Activated gamma-delta T cell treated with Interleukin-2 at 50 U/mL for 16 hours (primary cell): Measurements from ENCODE around the gene DESI2.
"Not testable (repeated sequence)": the region's sequence is repeated elsewhere in the genome, so short reads cannot be mapped to it uniquely, and the experiment has no call there.

Experiments used
- DNase-seq: peaks from one replicate; pipeline ENCODE4 v3.0.0-alpha.2; 2020

DESI2 gene

DNA sequence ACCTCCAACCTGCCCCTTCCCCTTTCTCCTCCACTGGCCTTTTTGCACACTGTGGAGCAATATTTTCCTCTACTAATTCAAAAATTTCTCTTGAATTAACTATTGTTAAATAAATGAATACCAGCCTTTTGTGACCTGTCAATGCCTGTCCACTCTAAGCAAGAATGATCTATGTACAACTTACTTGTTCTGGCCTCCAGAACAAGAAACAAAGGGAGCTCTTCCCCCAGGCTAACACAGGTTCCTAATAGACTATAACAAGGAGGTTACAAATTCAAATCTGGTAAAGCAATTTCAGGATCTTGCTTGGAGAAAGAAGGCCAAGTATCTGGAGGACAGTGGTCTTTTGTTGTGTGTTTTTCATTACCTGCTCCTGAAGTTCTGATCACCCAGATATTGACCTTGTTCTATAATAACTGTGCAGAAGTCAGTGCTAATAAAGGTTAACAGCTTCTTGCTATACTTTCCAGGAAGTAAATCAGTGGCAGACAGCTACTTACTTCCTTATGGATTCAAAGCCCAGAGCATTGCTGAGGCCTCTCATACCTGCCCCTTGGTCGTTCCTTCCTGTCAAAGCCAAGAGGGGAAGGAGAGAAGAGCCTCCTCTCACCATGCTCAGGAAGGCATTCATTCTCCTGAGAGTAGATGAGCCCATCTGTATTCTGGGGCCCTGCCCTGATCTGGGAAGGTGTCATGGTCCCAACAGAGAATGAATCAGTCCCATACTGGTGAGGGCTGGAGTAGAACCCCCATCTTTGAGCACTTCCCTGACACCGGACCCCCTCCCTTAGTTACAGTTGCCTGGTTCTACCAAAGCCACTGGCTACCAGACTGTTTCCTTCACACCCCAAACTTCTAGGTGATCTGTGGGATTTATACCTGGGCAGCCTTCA is 56.8 kb downstream of the DESI2 start:
- DNase-seq, result no peak

- DNase-seq, result no peak
Observed at GRCh38 chr1:244710474-244711062, 57.6 kb downstream of the DESI2 start.

DNA sequence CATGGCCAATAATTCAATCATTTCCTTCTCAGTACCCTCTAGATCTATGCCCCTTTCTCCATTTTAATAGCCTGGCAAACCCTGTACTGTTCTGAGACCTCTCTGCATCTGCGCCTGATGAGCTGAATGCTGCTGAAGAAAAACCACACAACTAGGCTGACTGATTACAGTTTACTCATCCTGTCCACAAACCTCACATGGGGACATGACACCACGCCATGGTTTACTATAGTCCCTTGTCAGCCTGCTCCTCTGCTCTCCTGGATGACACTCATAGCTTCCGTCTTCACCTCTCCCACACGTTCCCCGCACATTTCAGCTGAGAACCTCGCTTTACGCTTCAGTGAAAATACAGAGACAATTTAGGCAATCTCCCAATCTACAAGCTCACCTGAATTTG is 59.7 kb downstream of the DESI2 start:
- no peak for DNase-seq

DNA sequence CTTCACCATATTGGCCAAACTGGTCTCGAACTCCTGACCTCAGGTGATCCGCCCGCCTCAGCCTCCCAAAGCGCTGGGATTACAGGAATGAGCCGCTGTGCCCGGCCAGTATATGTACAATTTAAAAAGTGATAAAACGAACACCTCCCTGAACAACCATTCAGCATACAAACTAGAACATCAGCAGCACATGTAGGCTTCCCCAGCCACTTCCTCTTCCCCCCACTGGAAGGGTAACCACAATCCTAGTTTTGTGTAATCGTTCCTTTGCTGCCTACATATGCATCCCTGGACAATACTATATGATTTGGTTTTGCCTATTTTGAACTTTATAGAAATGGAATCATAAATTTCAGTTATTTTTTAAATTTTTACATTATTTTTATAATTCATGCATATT is 60.4 kb downstream of the DESI2 start:
- no peak for DNase-seq

DNA sequence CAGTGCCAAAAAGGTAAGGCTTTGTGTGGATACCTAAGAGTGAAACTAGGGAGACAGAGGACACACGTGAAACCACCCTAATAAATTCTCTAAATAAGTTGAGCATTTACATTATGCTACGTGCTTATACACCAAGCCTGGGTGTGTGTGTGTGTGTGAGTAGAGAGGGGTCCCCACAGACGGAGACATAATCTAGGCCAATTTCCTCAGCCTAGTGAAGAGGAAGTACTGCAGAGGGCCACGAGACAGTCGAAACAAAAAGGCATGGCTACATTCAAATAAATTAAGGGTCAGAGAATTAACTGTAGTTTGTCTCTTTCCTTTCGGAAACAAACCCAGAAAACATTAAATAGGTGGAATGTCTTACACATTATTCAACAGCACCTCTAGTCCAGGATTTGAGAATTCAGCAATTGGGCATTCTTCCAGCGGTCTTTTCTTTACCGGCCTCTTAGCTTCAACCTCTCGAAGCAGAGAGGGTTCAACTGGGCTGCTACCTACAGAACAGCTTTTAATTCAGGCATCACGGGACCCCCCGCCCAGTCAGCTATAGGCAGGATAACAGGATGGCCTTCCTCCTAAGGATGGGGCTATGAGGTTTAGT is 75.0 kb downstream of the DESI2 start:
- no peak for DNase-seq

DNA sequence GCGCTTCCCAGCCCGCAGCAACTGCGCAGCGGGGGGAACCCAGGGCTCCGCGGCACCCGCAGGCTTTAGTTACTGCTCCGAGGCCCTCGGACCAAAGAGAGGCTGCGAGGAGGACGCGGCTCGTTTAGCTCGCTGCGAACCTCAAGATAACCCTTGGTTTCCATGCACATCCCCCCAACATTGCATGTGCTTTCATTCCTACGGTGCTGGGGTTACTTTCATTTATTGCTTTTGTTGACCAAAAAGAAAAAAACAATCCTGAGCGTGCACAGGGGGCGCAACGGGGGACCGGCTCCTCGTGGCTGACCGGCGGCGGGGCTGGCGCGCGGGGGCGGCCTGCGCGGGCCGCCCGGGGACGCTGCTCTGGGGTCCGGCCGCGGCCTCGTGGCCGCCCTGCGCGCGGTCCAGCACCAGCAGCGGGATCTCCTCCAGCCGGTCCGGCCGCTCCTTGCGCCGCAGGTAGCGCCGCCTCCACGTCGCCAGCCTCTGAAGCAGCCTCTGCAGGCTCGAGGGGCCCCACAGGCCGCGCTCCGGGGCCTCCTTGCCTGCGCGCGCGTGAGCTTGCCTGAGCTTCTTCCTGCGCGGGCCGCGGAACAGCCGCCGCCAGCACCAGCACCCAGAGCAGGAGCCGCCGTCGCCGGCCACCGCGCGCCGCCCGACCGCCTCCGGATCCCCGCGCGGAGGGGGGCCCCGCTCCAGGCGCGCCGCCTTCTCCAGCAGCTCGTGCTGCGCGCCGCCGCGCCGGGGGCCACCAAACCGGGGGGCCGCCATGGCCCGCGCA is 77.4 kb downstream of the DESI2 start:
- DNase-seq, result peak; percentile 15

GRCh38 chr1:244730934-244731434 is 78.1 kb downstream of the DESI2 start:
- DNase-seq, result no peak

DNA sequence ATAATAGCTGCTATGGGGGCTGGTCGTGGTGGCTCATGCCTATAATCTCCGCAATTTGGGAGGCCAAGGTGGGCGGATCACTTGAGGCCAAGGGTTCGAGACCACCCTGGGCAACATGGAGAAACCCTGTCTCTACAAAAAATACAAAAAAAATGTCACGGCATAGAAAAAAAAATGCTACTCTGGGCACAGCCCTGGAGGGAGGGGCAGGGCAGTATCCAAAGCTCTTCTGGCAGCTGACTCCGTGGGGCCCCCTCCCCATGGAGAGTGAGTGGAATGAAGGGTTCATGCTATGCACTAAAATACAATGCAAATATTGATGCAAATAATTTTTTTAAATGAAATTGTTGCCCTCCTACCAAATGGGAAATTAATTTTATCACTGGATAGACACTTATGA is 78.7 kb downstream of the DESI2 start:
- DNase-seq, result no peak

DNA sequence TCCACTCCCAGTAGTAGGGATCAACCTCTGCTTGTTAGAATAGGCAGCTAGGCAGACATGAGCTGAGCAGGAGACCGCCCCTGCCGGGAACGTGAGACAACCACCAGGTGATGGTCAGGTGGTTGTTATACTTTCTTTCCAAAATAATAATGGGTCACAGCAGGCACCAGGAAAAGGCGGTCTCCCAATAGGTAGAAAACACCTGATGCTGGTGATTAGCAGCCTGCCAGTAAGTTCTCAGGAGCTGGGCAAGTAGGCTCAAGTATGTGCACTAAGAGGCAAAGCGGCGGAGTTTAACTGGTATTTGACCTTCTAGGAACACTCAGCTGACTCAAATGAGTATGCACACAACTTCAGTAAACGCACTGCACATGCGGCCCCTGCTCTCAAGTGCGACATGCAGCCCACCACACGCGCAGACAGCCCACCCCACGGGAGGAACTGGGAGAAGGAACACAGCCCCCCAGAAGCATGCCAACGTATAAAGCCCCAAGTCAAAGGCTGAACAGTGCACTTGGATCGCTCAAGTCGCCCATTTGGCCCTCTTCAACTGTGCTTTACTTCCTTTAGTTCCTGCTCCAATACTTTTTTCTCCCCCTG is 80.0 kb downstream of the DESI2 start:
- DNase-seq, result no peak

DNA sequence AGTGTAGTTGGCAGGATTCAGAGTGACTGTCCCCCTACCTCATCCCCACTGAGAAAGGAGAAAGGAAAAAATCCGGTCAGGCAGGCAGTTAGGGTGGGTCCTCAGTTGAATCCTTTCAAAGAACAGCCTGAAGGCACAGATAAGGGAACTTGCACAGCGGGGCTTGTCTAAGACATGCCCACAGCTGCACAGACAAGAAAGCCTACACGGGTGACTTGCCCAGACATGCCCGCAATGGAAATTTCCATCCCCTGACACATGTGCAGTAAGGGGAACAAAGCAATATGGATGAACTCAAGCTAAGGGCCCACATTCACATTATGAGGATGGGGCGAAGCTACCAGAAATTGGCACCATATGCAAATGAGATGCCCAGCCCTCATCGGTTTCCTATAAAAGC is 82.5 kb downstream of the DESI2 start:
- DNase-seq, result no peak

- no peak for DNase-seq
Observed at GRCh38 chr1:244735876-244736561, 83.1 kb downstream of the DESI2 start.

DNA sequence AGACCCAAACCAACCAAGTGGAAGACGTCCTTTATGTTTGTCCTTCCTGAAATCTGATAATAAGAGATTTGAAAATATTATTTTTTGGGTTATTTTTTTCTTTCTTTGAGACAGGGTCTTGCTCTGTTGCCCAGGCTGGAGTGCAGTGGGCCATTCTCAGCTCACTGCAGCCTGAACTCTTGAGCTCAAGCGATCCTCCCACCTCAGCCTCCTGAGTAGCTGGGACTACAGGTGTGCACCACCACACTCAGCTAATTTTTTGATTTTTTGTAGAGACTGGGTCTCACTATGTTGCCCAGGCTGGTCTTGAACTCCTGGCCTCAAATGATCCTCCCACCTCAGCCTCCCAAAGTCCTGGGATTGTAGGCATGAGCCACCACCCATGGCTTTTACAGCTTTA is 86.2 kb downstream of the DESI2 start:
- DNase-seq, result not testable (repeated sequence)

DNA sequence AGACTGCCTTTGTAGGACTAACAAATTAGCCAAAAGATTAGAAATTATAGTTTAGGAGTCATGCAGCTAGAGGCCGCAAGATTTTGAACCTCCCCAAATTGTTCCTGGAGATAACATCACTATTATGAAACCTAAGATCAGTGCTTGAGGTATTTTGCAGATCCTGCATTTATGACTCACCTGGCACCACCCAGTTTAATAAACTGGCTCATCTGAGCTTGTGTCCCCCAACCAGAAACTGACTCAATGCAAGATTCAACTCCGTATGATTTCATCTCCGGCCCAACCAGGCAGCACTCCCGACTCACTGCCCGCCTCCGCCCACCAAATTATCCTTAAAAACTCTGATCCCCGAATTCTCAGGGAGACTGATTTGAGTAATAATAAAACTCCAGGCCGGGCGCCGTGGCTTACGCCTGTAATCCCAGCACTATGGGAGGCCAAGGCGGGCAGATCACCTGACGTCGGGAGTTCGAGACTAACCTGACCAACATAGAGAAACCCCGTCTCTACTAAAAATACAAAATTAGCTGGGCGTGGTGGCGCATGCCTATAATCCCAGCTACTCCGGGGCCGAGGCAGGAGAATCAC is 87.2 kb downstream of the DESI2 start:
- DNase-seq, result not testable (repeated sequence)

GRCh38 chr1:244741692-244742091 is 88.8 kb downstream of the DESI2 start:
- DNase-seq, result no peak

GRCh38 chr1:244749230-244750016 is 96.5 kb downstream of the DESI2 start:
- DNase-seq, result no peak

DNA sequence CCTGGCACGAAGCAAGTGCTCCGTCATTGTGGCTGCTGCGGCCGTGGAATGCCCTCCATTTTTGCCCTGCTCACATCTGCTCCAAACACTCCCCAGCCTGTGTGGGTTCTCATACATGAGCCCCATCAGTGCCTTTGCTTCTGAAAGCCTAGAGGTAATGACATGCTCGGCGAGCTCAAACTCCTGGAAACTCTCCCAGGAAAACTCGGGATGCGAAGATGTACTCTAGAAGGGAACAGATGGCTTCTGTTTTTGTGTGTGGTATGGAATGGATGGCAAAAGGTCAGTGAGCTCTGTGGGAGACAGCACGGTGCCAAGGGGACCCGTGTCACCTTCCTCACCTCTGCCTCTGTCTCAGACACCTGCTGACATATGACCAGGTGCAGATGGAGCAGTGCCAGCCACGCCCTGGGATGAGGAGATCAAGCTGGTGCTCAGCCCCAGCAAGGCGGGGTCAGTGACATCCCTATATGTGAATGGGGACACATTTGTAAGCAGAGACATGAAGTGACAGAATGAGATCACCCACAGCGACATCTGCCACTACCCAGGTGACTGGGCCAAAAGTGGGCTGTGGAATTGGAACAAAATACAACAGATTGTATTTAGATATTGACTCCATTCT is 98.5 kb downstream of the DESI2 start:
- DNase-seq, result no peak

- no peak for DNase-seq
Observed at GRCh38 chr1:244755673-244756072, 102.7 kb downstream of the DESI2 start.

DNA sequence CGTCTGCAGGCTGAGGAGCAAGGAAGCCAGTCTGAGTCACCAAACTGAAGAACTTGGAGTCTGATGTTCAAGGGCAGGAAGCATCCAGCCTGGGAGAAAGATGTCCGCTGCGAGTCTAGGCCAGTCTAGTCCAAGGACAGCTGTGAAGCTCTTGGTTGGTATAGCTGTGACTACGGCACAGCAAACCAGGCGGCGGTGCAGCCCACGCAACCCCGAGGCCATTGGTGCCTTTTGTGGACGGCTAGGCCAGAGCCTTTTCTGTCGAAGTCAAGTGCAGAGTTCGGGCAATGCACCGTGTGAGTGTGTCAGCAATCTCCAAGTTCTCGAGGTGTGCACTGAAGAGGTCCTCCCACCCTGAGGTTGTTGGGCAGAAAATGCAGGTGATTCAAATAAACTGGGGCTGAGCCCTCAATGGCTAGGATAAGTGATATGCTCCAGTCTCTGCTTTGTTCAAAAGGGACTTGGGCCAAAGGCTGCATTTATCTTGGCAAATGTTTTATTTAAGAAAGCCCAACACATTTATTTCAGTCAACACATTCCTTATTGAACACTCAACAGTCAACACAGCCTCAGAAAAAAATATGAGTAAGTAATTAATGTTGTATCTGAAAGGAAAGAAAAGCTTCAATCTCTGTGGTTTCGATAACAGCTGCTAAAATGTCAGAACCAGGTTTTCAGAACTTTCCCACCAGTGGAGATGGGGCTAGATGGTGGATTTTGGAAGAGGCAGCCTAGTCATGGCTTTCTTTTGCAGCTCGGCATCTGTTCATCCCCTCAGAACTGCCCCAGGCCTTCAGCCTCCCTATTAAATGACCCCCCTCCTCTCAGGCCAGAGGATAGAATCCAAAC is 104.4 kb downstream of the DESI2 start:
- no peak for DNase-seq
